HCT116 (cell line): ENCODE results near the gene TCOF1. TPM values are rescaled to one million over a fixed set of nuclear protein-coding genes. Genes with fewer than 3 reads are reported as not detected.

Source experiments
- ATAC-seq: fragments of 200-7000 bp; cut with Tn5 transposase; 2 replicates; pipeline ENCODE4 v1.9.1; 2020; ENCODE audit warnings: mild to moderate bottlenecking, moderate library complexity
- BruUV-seq: library from RNA; stranded (reverse); fragments of 400-500 nt; replicated peaks from 2 replicates; lab custom pipeline; 2021; lab: Mats Ljungman, UMichigan
- CTCF ChIA-PET: fragments of 300-600 bp; sonication (Branson Sonifier 250); formaldehyde crosslinking; loops from one replicate; lab custom pipeline; 2021; ENCODE audit warnings: antibody characterized with exemption; lab: Charles Lee
- POLR2A ChIA-PET: fragments of 300-600, 350-600 bp; sonication (Branson Sonifier 250); formaldehyde crosslinking; loops from one replicate; lab custom pipeline; 2021; ENCODE audit warnings: antibody characterized with exemption; lab: Charles Lee
- RAD21 ChIA-PET, 2 experiments: fragments of 300-600 bp; sonication (Branson Sonifier 250); formaldehyde crosslinking; loops; one replicate each; lab custom pipeline; 2023; ENCODE audit warnings: low total read pairs in 2 of 2; ENCODE audit not compliant: uncharacterized antibody in 2 of 2, unreplicated experiment in 2 of 2, low non-redundant PET in 1 of 2; lab: Charles Lee
- DNase-seq: peaks from one replicate; pipeline ENCODE4 v3.0.0-alpha.2; 2010; ENCODE audit warnings: low read depth, low spot score
- H2AFZ ChIP-seq: fragments of 200-600 bp; shearing (Covaris generic), sonication (generic); 2 replicates; pipeline ENCODE4 v1.6.1; 2017; ENCODE audit warnings: low read depth, mixed run types, mixed read lengths, antibody characterized with exemption, low read length; ENCODE audit not compliant: poor library complexity, severe bottlenecking
- H3K27ac ChIP-seq: 2 replicates; pipeline ENCODE4 v1.5.1; 2012; ENCODE audit warnings: low read depth, low read length
- H3K27me3 ChIP-seq: fragments of 200-600 bp; sonication (generic); 2 replicates; pipeline ENCODE4 v1.6.1; 2016; ENCODE audit warnings: mixed run types, low read length, mixed read lengths; ENCODE audit not compliant: insufficient read depth
- H3K36me3 ChIP-seq, 2 experiments: fragments of 200-500 bp in 1 of 2; fragments of 200-600 bp in 1 of 2; sonication (Bioruptor generic) in 1 of 2; sonication (generic) in 1 of 2; 2 replicates each; pipeline versions ENCODE4 v1.5.1 to v1.6.1; 2014 to 2016; ENCODE audit warnings: low read length in 2 of 2, inconsistent platforms in 1 of 2, mixed read lengths in 1 of 2, mixed run types in 1 of 2; ENCODE audit not compliant: insufficient read depth in 2 of 2, control insufficient read depth in 1 of 2
- H3K4me1 ChIP-seq, 2 experiments: fragments of 200-600 bp in 1 of 2; sonication (generic) in 1 of 2; 2 replicates each; pipeline versions ENCODE4 v1.5.1 to v1.6.1; 2012 to 2017; ENCODE audit warnings: low read length in 2 of 2, inconsistent platforms in 1 of 2, mild to moderate bottlenecking in 1 of 2, mixed read lengths in 1 of 2, mixed run types in 1 of 2, moderate library complexity in 1 of 2; ENCODE audit not compliant: insufficient read depth in 2 of 2, control insufficient read depth in 1 of 2
- H3K4me2 ChIP-seq: fragments of 200-600 bp; sonication (generic); 2 replicates; pipeline ENCODE4 v1.6.1; 2017; ENCODE audit warnings: mixed run types, low read length, mixed read lengths
- H3K4me3 ChIP-seq, 2 experiments: fragments of 200-600 bp in 1 of 2; sonication (generic) in 1 of 2; replicated peaks in 1 of 2; 2 replicates each; pipeline ENCODE4 v1.5.1; 2011 to 2016; ENCODE audit warnings: low read length in 2 of 2, control low read depth in 1 of 2, low read depth in 1 of 2, mild to moderate bottlenecking in 1 of 2, mixed read lengths in 1 of 2, mixed run types in 1 of 2
- H3K79me2 ChIP-seq: fragments of 200-600 bp; sonication (generic); 2 replicates; pipeline ENCODE4 v1.6.1; 2017; ENCODE audit warnings: mild to moderate bottlenecking, mixed run types, low read length, moderate library complexity, mixed read lengths; ENCODE audit not compliant: insufficient read depth
- H3K9ac ChIP-seq: fragments of 200-600 bp; sonication (generic); 2 replicates; pipeline ENCODE4 v1.6.1; 2016; ENCODE audit warnings: low read length, mixed read lengths
- H3K9me2 ChIP-seq: fragments of 200-600 bp; sonication (generic), shearing (Covaris generic); 2 replicates; pipeline ENCODE4 v1.6.1; 2017; ENCODE audit warnings: mixed run types, mild to moderate bottlenecking, moderate library complexity; ENCODE audit not compliant: insufficient read depth
- H3K9me3 ChIP-seq, 2 experiments: fragments of 200-500 bp in 1 of 2; fragments of 200-600 bp in 1 of 2; sonication (Bioruptor generic) in 1 of 2; sonication (generic) in 1 of 2; 2 replicates each; pipeline ENCODE4 v1.6.1; 2014 to 2017; ENCODE audit warnings: low read length in 2 of 2, mixed read lengths in 2 of 2, inconsistent platforms in 1 of 2, low read depth in 1 of 2, mild to moderate bottlenecking in 1 of 2, mixed run types in 1 of 2, moderate library complexity in 1 of 2; ENCODE audit not compliant: control insufficient read depth in 1 of 2, insufficient read depth in 1 of 2
- H4K20me1 ChIP-seq: fragments of 200-600 bp; sonication (generic), shearing (Covaris generic); 2 replicates; pipeline ENCODE4 v1.6.1; 2017; ENCODE audit warnings: mixed run types, mild to moderate bottlenecking, moderate library complexity; ENCODE audit not compliant: insufficient read depth
- CBX3 ChIP-seq: IDR thresholded peaks from 2 replicates; pipeline ENCODE4 v1.6.1; 2012; ENCODE audit warnings: low read depth
- CEBPB ChIP-seq: IDR thresholded peaks from 2 replicates; pipeline ENCODE4 v1.6.1; 2012; ENCODE audit warnings: low read depth
- EGR1 ChIP-seq: IDR thresholded peaks from 2 replicates; pipeline ENCODE4 v1.6.1; 2012; ENCODE audit warnings: low read depth
- ELF1 ChIP-seq: IDR thresholded peaks from 2 replicates; pipeline ENCODE4 v1.6.1; 2012; ENCODE audit warnings: low read depth, borderline replicate concordance
- EZH2phosphoT487 ChIP-seq: fragments of 200-600 bp; IDR thresholded peaks from 2 replicates; pipeline ENCODE4 v1.6.1; 2018; ENCODE audit warnings: antibody characterized with exemption, borderline replicate concordance
- FOSL1 ChIP-seq: IDR thresholded peaks from 2 replicates; pipeline ENCODE4 v1.6.1; 2012; ENCODE audit warnings: low read depth
- POLR2A ChIP-seq: IDR thresholded peaks from 2 replicates; pipeline ENCODE4 v1.7.0; 2011; ENCODE audit warnings: borderline replicate concordance; ENCODE audit not compliant: insufficient read depth, insufficient read length; ENCODE audit errors: extremely low read depth
- POLR2AphosphoS5 ChIP-seq: IDR thresholded peaks from 2 replicates; pipeline ENCODE4 v1.6.1; 2011; ENCODE audit warnings: mild to moderate bottlenecking, low read depth, low read length, moderate library complexity
- RAD21 ChIP-seq: IDR thresholded peaks from 2 replicates; pipeline ENCODE4 v1.6.1; 2012; ENCODE audit warnings: low read depth, mild to moderate bottlenecking
- SRF ChIP-seq: IDR thresholded peaks from 2 replicates; pipeline ENCODE4 v1.6.1; 2012; ENCODE audit warnings: low read depth
- intact Hi-C: fragments of 100-400 bp; cut with micrococcal nuclease; formaldehyde crosslinking; loops from 2 replicates; pipeline ENCODE4 v1.10.0; 2022
- total RNA-seq: library from RNA; stranded (reverse); gene quantifications from one replicate; pipeline ENCODE4 v1.2.1, GENCODE V29; 2021; ENCODE audit not compliant: unreplicated experiment
- TF ChIP-seq, protein P1 (sequence below): IDR thresholded peaks from 2 replicates; pipeline ENCODE4 v1.6.1; 2012; ENCODE audit warnings: low read depth
- TF ChIP-seq, protein P2 (sequence below), 3 experiments: fragments of 200-600 bp in 1 of 3; sonication (generic) in 1 of 3; IDR thresholded peaks in 2 of 3; conservative IDR thresholded peaks in 1 of 3; 2 replicates each; pipeline ENCODE4 v1.5.1; 2012 to 2017; ENCODE audit warnings: low read depth in 2 of 3, low read length in 2 of 3, antibody characterized with exemption in 1 of 3, borderline replicate concordance in 1 of 3, control low read depth in 1 of 3, mild to moderate bottlenecking in 1 of 3, mixed read lengths in 1 of 3, mixed run types in 1 of 3, moderate library complexity in 1 of 3; ENCODE audit not compliant: insufficient read depth in 1 of 3
- TF ChIP-seq, protein P3 (sequence below): IDR thresholded peaks from 2 replicates; pipeline ENCODE4 v1.6.1; 2011; ENCODE audit warnings: mild to moderate bottlenecking, low read length, moderate library complexity; ENCODE audit not compliant: insufficient replicate concordance; ENCODE audit errors: extremely low read depth

Gene TCOF1
- total RNA-seq, 1 experiment from 2014 or later, result 94.7 TPM

DNA sequence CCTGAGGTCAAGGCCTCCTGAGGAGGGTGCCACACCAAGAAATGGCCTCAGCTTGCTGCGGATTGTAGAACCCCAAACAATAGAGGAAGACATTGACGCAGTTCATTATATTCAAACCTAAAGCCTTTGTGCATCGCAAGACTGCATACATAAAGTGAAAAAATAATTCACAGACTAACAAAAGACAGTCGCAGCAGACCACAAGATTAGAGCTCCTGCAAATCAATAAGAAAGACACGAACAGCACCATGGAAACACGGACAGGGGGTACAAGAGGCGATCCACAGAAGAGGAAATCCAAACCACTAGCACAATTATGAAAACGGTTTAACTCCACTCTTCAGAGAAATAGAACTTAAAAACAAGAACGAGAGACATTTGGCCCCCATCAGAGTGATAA, 10.0 kb upstream of the TCOF1 start:
- ATAC-seq, result no peak
- TF ChIP-seq, protein P1, sequence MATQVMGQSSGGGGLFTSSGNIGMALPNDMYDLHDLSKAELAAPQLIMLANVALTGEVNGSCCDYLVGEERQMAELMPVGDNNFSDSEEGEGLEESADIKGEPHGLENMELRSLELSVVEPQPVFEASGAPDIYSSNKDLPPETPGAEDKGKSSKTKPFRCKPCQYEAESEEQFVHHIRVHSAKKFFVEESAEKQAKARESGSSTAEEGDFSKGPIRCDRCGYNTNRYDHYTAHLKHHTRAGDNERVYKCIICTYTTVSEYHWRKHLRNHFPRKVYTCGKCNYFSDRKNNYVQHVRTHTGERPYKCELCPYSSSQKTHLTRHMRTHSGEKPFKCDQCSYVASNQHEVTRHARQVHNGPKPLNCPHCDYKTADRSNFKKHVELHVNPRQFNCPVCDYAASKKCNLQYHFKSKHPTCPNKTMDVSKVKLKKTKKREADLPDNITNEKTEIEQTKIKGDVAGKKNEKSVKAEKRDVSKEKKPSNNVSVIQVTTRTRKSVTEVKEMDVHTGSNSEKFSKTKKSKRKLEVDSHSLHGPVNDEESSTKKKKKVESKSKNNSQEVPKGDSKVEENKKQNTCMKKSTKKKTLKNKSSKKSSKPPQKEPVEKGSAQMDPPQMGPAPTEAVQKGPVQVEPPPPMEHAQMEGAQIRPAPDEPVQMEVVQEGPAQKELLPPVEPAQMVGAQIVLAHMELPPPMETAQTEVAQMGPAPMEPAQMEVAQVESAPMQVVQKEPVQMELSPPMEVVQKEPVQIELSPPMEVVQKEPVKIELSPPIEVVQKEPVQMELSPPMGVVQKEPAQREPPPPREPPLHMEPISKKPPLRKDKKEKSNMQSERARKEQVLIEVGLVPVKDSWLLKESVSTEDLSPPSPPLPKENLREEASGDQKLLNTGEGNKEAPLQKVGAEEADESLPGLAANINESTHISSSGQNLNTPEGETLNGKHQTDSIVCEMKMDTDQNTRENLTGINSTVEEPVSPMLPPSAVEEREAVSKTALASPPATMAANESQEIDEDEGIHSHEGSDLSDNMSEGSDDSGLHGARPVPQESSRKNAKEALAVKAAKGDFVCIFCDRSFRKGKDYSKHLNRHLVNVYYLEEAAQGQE, result no peak
- no peak for TF ChIP-seq CBX3
- TF ChIP-seq EZH2phosphoT487, result no peak
- TF ChIP-seq SRF, result no peak
- TF ChIP-seq, protein P2, sequence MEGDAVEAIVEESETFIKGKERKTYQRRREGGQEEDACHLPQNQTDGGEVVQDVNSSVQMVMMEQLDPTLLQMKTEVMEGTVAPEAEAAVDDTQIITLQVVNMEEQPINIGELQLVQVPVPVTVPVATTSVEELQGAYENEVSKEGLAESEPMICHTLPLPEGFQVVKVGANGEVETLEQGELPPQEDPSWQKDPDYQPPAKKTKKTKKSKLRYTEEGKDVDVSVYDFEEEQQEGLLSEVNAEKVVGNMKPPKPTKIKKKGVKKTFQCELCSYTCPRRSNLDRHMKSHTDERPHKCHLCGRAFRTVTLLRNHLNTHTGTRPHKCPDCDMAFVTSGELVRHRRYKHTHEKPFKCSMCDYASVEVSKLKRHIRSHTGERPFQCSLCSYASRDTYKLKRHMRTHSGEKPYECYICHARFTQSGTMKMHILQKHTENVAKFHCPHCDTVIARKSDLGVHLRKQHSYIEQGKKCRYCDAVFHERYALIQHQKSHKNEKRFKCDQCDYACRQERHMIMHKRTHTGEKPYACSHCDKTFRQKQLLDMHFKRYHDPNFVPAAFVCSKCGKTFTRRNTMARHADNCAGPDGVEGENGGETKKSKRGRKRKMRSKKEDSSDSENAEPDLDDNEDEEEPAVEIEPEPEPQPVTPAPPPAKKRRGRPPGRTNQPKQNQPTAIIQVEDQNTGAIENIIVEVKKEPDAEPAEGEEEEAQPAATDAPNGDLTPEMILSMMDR (IDR thresholded peaks at IDR 0.05 in 2 of 3, conservative IDR thresholded peaks at IDR 0.05 in 1 of 3; ENCODE audit: borderline replicate concordance in 1 of 3, insufficient read depth in 1 of 3, low read depth in 2 of 3, low read length in 2 of 3), result no peak
- TF ChIP-seq ELF1, result no peak
- TF ChIP-seq, protein P3, sequence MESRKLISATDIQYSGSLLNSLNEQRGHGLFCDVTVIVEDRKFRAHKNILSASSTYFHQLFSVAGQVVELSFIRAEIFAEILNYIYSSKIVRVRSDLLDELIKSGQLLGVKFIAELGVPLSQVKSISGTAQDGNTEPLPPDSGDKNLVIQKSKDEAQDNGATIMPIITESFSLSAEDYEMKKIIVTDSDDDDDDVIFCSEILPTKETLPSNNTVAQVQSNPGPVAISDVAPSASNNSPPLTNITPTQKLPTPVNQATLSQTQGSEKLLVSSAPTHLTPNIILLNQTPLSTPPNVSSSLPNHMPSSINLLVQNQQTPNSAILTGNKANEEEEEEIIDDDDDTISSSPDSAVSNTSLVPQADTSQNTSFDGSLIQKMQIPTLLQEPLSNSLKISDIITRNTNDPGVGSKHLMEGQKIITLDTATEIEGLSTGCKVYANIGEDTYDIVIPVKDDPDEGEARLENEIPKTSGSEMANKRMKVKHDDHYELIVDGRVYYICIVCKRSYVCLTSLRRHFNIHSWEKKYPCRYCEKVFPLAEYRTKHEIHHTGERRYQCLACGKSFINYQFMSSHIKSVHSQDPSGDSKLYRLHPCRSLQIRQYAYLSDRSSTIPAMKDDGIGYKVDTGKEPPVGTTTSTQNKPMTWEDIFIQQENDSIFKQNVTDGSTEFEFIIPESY, result no peak
- TF ChIP-seq POLR2AphosphoS5, result no peak
- no peak for TF ChIP-seq RAD21
- no peak for TF ChIP-seq FOSL1
- no peak for TF ChIP-seq POLR2A
- TF ChIP-seq CEBPB, result no peak
- no peak for TF ChIP-seq EGR1
- Histone ChIP-seq H3K9me2 (no peaks in the 10 kb centered on the region), H3K36me3 (no peaks in the 10 kb centered on the region), H3K4me1 (peaks cover 3 to 11% of the 10 kb centered on the region in 2 experiments; a peak in 2 of 4 replicates), H3K9me3 (no peaks in the 10 kb centered on the region), H3K4me3 (no peak overlapping the region), H2AFZ (no peak overlapping the region), H4K20me1 (no peaks in the 10 kb centered on the region), H3K27ac (no peak overlapping the region), H3K9ac (no peak overlapping the region), H3K27me3 (no peaks in the 10 kb centered on the region), H3K79me2 (no peaks in the 10 kb centered on the region), H3K4me2 (no peak overlapping the region)
- BruUV-seq, result no TSS peak
- RAD21 ChIA-PET, result no interaction called here
- DNase-seq, result no peak
- intact Hi-C loops, result no loop called here
- CTCF ChIA-PET, result no interaction called here
- POLR2A ChIA-PET, result no interaction called here
